Cerebellar nuclear complex (tissue), 1 donor: ENCODE measurements around the gene MAN1A1.
"Not testable (repeated sequence)": the region's sequence is repeated elsewhere in the genome, so short reads cannot be mapped to it uniquely, and the experiment has no call there.

Experiments used
- DNase-seq, 2 experiments: peaks; one replicate each; lab custom pipeline; 2025; lab: John Stamatoyannopoulos, UW

Gene MAN1A1

GRCh38 chr6:119349361-119350201 is at the start of gene MAN1A1:
Gene MAN1A1, minus strand, starts transcription at chr6:119349761. Its CDS starts 696 bp downstream, at chr6:119349065.
- DNase-seq: no peak

- no peak for DNase-seq
Observed at GRCh38 chr6:119395192-119395591, 45.6 kb upstream of the MAN1A1 start.

- no peak for DNase-seq
Observed at GRCh38 chr6:119390247-119390793, 40.8 kb upstream of the MAN1A1 start.

- DNase-seq: no peak
Observed at GRCh38 chr6:119385994-119386393, 36.4 kb upstream of the MAN1A1 start.

GRCh38 chr6:119384444-119384843 is 34.9 kb upstream of the MAN1A1 start:
- DNase-seq: no peak

GRCh38 chr6:119379809-119380208 is 30.2 kb upstream of the MAN1A1 start:
- DNase-seq: no peak

- DNase-seq: not testable (repeated sequence)
Observed at GRCh38 chr6:119377043-119377442, 27.5 kb upstream of the MAN1A1 start.

GRCh38 chr6:119370080-119370479 is 20.5 kb upstream of the MAN1A1 start:
- no peak for DNase-seq

- DNase-seq: no peak
Observed at GRCh38 chr6:119368921-119369320, 19.4 kb upstream of the MAN1A1 start.

- no peak for DNase-seq
Observed at GRCh38 chr6:119361209-119361608, 11.6 kb upstream of the MAN1A1 start.

GRCh38 chr6:119360262-119360915 is 10.8 kb upstream of the MAN1A1 start:
- DNase-seq: no peak

- DNase-seq: no peak
Observed at GRCh38 chr6:119355890-119356289, 6.3 kb upstream of the MAN1A1 start.

GRCh38 chr6:119355157-119355556 is 5.6 kb upstream of the MAN1A1 start:
- no peak for DNase-seq

GRCh38 chr6:119353696-119354095 is 4.1 kb upstream of the MAN1A1 start:
- DNase-seq: no peak

- no peak for DNase-seq
Observed at GRCh38 chr6:119352001-119352400, 2.4 kb upstream of the MAN1A1 start.

GRCh38 chr6:119350952-119351372 is 1.4 kb upstream of the MAN1A1 start:
- no peak for DNase-seq

GRCh38 chr6:119350202-119350951 is 816 bp upstream of the MAN1A1 start:
- DNase-seq: no peak

GRCh38 chr6:119348748-119349360 is 707 bp downstream of the MAN1A1 start:
- DNase-seq: no peak

GRCh38 chr6:119348096-119348747 is 1.3 kb downstream of the MAN1A1 start:
- DNase-seq: no peak

- DNase-seq: no peak
Observed at GRCh38 chr6:119347466-119348095, 2.0 kb downstream of the MAN1A1 start.

- no peak for DNase-seq
Observed at GRCh38 chr6:119346936-119347335, 2.6 kb downstream of the MAN1A1 start.
